SK-N-SH (cell line): ENCODE results near the gene UTP25. TPM values are rescaled to one million over a fixed set of nuclear protein-coding genes. Genes with fewer than 3 reads are reported as not detected.

ENCODE experiments used
- ELF1 ChIP-seq: IDR thresholded peaks from 2 replicates; pipeline ENCODE4 v1.4.0; 2012
- EP300 ChIP-seq, 2 experiments: IDR thresholded peaks; 2 replicates each; pipeline versions ENCODE4 v1.4.0 to v1.6.1; 2012; ENCODE audit warnings: borderline replicate concordance in 1 of 2, low read depth in 1 of 2, low read length in 1 of 2
- EZH2phosphoT487 ChIP-seq: fragments of 200-600 bp; sonication (generic); IDR thresholded peaks from 2 replicates; pipeline ENCODE4 v1.6.1; 2017; ENCODE audit warnings: low read depth, mixed run types, mild to moderate bottlenecking, antibody characterized with exemption, moderate library complexity, borderline replicate concordance
- FOSL2 ChIP-seq: IDR thresholded peaks from 2 replicates; pipeline ENCODE4 v1.4.0; 2012; ENCODE audit warnings: low read depth, mild to moderate bottlenecking, moderate library complexity, borderline replicate concordance
- GABPA ChIP-seq: IDR thresholded peaks from 2 replicates; pipeline ENCODE4 v1.4.0; 2012; ENCODE audit warnings: low read depth, mild to moderate bottlenecking
- GATA2 ChIP-seq: sonication (generic); formaldehyde crosslinking; IDR thresholded peaks from 2 replicates; pipeline ENCODE4 v1.5.0; 2020; ENCODE audit warnings: mild to moderate bottlenecking, missing genetic modification reagents
- JUND ChIP-seq: IDR thresholded peaks from 2 replicates; pipeline ENCODE4 v1.4.0; 2012
- MEF2A ChIP-seq: IDR thresholded peaks from 2 replicates; pipeline ENCODE4 v1.4.0; 2012; ENCODE audit warnings: low read depth, borderline replicate concordance
- NFIC ChIP-seq: IDR thresholded peaks from 2 replicates; pipeline ENCODE4 v1.4.0; 2012; ENCODE audit warnings: borderline replicate concordance
- NRF1 ChIP-seq: IDR thresholded peaks from 2 replicates; pipeline ENCODE4 v1.6.1; 2012; ENCODE audit warnings: low read depth, mild to moderate bottlenecking, low read length
- POLR2AphosphoS5 ChIP-seq: IDR thresholded peaks from 2 replicates; pipeline ENCODE4 v1.6.1; 2012; ENCODE audit warnings: low read depth, low read length
- RAD21 ChIP-seq: IDR thresholded peaks from 2 replicates; pipeline ENCODE4 v1.6.1; 2012; ENCODE audit warnings: mild to moderate bottlenecking, low read length
- RXRA ChIP-seq: IDR thresholded peaks from 2 replicates; pipeline ENCODE4 v1.4.0; 2012; ENCODE audit warnings: low read depth, mild to moderate bottlenecking, borderline replicate concordance
- SIN3A ChIP-seq: IDR thresholded peaks from 2 replicates; pipeline ENCODE4 v1.6.1; 2012; ENCODE audit warnings: low read depth, mild to moderate bottlenecking, low read length, moderate library complexity, borderline replicate concordance
- SMC3 ChIP-seq: IDR thresholded peaks from 2 replicates; pipeline ENCODE4 v1.6.1; 2012; ENCODE audit warnings: low read depth, low read length, improper control_type of control experiment
- TAF1 ChIP-seq: IDR thresholded peaks from 2 replicates; pipeline ENCODE4 v1.6.1; 2012; ENCODE audit warnings: low read depth, mild to moderate bottlenecking, low read length, moderate library complexity, borderline replicate concordance
- TCF12 ChIP-seq: IDR thresholded peaks from 2 replicates; pipeline ENCODE4 v1.4.0; 2012
- TEAD4 ChIP-seq: IDR thresholded peaks from 2 replicates; pipeline ENCODE4 v1.4.0; 2012; ENCODE audit warnings: mild to moderate bottlenecking, borderline replicate concordance; ENCODE audit not compliant: insufficient read depth
- polyA plus RNA-seq, 3 experiments: library from polyadenylated mRNA; depleted of rRNA; stranded (reverse); fragments of >200 nt; gene quantifications; 2 replicates each; pipeline ENCODE4 v1.2.3, GENCODE V29; 2012
- TF ChIP-seq, protein P1 (sequence below): fragments of 150-350 bp; IDR thresholded peaks from 2 replicates; pipeline ENCODE4 v1.6.1; 2017; ENCODE audit warnings: antibody characterized with exemption, low read length, low read depth, borderline replicate concordance
- TF ChIP-seq, protein P2 (sequence below): IDR thresholded peaks from 2 replicates; pipeline ENCODE4; 2012
- TF ChIP-seq, protein P3 (sequence below): IDR thresholded peaks from 2 replicates; pipeline ENCODE4 v1.4.0; 2012; ENCODE audit warnings: low read depth, borderline replicate concordance
- TF ChIP-seq, protein P4 (sequence below): fragments of 150-350 bp; IDR thresholded peaks from 2 replicates; pipeline ENCODE4 v1.6.1; 2016; ENCODE audit warnings: mild to moderate bottlenecking, low read depth, low read length

UTP25 gene
- polyA plus RNA-seq, 1 of the 3 experiments (the other 2 are of a cell fraction): 6.3 TPM

DNA sequence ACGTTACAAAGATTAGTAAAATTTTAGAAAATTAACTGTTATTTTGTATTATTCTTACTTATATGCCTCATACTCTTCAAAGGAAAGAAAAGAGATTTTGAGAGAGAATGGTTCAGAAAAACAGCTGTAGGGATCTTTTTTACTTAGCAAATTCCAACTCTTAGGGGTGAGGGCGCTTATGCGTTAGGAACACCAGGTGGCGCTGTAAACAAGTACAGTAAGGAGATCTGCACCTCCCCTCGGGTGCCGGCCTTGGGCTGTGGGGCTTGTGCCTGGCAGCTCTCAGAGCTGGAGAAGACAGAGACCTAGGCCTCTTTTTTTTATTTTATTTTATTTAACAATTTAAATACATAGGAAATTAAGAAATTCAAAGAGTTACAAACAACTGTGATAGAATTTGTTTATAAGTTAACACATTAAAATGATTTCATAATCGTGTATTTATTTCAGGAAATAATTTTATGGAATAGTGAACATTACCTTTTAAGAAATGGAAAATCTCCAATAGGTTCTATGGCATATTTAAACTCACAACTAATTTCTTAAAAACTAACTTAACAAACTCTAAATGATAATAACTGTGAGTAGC is 32.6 kb downstream of the UTP25 start (continued):
- TF ChIP-seq, protein P1, sequence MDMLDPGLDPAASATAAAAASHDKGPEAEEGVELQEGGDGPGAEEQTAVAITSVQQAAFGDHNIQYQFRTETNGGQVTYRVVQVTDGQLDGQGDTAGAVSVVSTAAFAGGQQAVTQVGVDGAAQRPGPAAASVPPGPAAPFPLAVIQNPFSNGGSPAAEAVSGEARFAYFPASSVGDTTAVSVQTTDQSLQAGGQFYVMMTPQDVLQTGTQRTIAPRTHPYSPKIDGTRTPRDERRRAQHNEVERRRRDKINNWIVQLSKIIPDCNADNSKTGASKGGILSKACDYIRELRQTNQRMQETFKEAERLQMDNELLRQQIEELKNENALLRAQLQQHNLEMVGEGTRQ: no peak
- TF ChIP-seq, protein P2, sequence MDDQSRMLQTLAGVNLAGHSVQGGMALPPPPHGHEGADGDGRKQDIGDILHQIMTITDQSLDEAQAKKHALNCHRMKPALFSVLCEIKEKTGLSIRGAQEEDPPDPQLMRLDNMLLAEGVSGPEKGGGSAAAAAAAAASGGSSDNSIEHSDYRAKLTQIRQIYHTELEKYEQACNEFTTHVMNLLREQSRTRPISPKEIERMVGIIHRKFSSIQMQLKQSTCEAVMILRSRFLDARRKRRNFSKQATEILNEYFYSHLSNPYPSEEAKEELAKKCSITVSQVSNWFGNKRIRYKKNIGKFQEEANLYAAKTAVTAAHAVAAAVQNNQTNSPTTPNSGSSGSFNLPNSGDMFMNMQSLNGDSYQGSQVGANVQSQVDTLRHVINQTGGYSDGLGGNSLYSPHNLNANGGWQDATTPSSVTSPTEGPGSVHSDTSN: no peak
- TF ChIP-seq FOSL2 (no peak), JUND (no peak), RXRA (no peak), GATA2 (CRISPR knock-in tag) (no peak), SIN3A (no peak), TEAD4 (no peak), TAF1 (no peak), SMC3 (peak; percentile 97), RAD21 (peak; percentile 93), NFIC (0 out of 2 replicates have a peak, but pooled peaks have one; percentile 6), TCF12 (no peak), ELF1 (no peak), POLR2AphosphoS5 (no peak), EZH2phosphoT487 (no peak), EP300 (IDR thresholded peaks at IDR 0.05; ENCODE audit: borderline replicate concordance in 1 of 2, low read depth in 1 of 2, low read length in 1 of 2) (no peak), GABPA (no peak), MEF2A (no peak), NRF1 (no peak)
- TF ChIP-seq, protein P3, sequence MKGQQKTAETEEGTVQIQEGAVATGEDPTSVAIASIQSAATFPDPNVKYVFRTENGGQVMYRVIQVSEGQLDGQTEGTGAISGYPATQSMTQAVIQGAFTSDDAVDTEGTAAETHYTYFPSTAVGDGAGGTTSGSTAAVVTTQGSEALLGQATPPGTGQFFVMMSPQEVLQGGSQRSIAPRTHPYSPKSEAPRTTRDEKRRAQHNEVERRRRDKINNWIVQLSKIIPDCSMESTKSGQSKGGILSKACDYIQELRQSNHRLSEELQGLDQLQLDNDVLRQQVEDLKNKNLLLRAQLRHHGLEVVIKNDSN: no peak
- TF ChIP-seq, protein P4, sequence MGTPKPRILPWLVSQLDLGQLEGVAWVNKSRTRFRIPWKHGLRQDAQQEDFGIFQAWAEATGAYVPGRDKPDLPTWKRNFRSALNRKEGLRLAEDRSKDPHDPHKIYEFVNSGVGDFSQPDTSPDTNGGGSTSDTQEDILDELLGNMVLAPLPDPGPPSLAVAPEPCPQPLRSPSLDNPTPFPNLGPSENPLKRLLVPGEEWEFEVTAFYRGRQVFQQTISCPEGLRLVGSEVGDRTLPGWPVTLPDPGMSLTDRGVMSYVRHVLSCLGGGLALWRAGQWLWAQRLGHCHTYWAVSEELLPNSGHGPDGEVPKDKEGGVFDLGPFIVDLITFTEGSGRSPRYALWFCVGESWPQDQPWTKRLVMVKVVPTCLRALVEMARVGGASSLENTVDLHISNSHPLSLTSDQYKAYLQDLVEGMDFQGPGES: no peak
